ENCODE measurements around the gene CACNG4.

Gene CACNG4

GRCh38 chr17:67026341-67026740, 61.8 kb downstream of the CACNG4 start:
- no peak for DNase-seq (ENCODE audit: extremely low read depth, low read depth)
- TF ChIP-seq, protein P1, sequence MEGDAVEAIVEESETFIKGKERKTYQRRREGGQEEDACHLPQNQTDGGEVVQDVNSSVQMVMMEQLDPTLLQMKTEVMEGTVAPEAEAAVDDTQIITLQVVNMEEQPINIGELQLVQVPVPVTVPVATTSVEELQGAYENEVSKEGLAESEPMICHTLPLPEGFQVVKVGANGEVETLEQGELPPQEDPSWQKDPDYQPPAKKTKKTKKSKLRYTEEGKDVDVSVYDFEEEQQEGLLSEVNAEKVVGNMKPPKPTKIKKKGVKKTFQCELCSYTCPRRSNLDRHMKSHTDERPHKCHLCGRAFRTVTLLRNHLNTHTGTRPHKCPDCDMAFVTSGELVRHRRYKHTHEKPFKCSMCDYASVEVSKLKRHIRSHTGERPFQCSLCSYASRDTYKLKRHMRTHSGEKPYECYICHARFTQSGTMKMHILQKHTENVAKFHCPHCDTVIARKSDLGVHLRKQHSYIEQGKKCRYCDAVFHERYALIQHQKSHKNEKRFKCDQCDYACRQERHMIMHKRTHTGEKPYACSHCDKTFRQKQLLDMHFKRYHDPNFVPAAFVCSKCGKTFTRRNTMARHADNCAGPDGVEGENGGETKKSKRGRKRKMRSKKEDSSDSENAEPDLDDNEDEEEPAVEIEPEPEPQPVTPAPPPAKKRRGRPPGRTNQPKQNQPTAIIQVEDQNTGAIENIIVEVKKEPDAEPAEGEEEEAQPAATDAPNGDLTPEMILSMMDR (IDR thresholded peaks at IDR 0.05; ENCODE audit: low read depth, low read length), result no peak

GRCh38 chr17:67027031-67027628, 62.6 kb downstream of the CACNG4 start:
- DNase-seq (ENCODE audit: extremely low read depth, low read depth), result no peak
- TF ChIP-seq, protein P1 (IDR thresholded peaks at IDR 0.05; ENCODE audit: low read depth, low read length), result no peak

DNA sequence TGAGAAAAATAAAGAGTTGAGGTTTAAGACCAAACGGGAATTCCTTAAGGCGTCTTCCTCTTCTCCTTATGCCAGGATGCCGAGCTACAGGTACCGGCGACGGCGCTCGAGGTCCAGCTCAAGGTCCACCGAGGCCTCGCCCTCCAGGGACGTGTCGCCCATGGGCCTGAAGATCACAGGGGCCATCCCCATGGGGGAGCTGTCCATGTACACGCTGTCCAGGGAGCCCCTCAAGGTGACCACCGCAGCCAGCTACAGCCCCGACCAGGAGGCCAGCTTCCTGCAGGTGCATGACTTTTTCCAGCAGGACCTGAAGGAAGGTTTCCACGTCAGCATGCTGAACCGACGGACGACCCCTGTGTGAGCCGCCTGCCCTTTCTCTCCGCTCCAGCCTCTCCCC, 66.1 kb downstream of the CACNG4 start:
- no peak for DNase-seq (ENCODE audit: extremely low read depth, low read depth)
- TF ChIP-seq, protein P1 (IDR thresholded peaks at IDR 0.05; ENCODE audit: low read depth, low read length), result no peak

DNA sequence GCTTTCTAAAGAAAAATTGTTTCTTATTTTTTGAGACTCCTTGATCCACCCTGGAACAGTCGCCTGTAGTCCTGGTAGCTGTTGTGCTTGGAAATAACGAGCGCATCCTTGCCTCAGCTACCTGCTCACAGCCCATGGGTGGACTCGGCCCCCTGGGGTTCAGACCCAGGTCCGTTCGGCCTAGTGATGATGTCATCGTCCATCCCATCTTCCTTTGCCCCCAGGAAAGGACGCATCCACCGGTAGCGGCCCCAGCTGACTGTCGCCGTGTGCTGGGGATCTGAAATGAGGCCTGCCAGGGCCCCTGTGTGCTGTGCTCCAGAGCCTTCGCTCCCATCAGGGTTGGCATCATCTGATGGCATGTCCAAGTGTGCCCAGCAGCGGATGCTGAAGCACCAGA, 67.9 kb downstream of the CACNG4 start:
- no peak for DNase-seq (ENCODE audit: extremely low read depth, low read depth)
- TF ChIP-seq, protein P1 (IDR thresholded peaks at IDR 0.05; ENCODE audit: low read depth, low read length), result no peak

DNA sequence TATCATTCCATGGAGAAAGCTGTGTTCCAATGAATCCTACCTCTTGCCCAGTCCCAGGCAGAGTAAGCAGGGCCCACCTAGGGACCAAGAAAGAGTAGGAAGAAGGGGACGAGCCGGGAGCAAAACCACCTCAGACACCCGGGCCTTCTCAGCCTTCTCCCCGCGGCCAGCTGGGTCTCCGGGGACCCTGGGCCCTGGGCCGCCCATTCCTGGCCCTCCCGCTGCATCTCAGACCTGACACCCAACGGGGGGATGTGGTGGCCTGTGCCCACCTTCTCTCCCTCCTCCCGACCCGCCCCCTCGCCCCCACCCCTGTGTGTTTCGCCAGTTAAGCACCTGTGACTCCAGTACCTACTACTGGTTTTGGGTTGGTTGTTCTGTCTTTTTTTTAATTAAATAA, 68.5 kb downstream of the CACNG4 start:
- TF ChIP-seq, protein P1 (IDR thresholded peaks at IDR 0.05; ENCODE audit: low read depth, low read length), result no peak
- DNase-seq (ENCODE audit: extremely low read depth, low read depth), result no peak

- DNase-seq (ENCODE audit: extremely low read depth, low read depth), result no peak
- TF ChIP-seq, protein P1 (IDR thresholded peaks at IDR 0.05; ENCODE audit: low read depth, low read length), result no peak
These were observed 69.1 kb downstream of the CACNG4 start for GRCh38 chr17:67033613-67034012.

GRCh38 chr17:67035131-67036083, 70.9 kb downstream of the CACNG4 start:
- TF ChIP-seq, protein P1 (IDR thresholded peaks at IDR 0.05; ENCODE audit: low read depth, low read length), result no peak
- DNase-seq (ENCODE audit: extremely low read depth, low read depth), result no peak
